Neural cell (in vitro differentiated cells): ENCODE measurements around the gene RPS15.
A peak's percentile ranks its signal among the peaks of the same experiment; 100 is the strongest.

Source experiments
- EP300 ChIP-seq: fragments of 450-650 bp; conservative IDR thresholded peaks from 2 replicates; pipeline ENCODE4 v1.6.1; 2014; ENCODE audit warnings: antibody characterized with exemption, mild to moderate bottlenecking, moderate library complexity; ENCODE audit not compliant: poor library complexity, severe bottlenecking
- TF ChIP-seq, protein P1 (sequence below): fragments of 450-650 bp; IDR thresholded peaks from 2 replicates; pipeline ENCODE4 v1.5.1; 2014; ENCODE audit warnings: antibody characterized with exemption, mild to moderate bottlenecking, moderate library complexity; ENCODE audit not compliant: poor library complexity, severe bottlenecking

- TF ChIP-seq, protein P1, sequence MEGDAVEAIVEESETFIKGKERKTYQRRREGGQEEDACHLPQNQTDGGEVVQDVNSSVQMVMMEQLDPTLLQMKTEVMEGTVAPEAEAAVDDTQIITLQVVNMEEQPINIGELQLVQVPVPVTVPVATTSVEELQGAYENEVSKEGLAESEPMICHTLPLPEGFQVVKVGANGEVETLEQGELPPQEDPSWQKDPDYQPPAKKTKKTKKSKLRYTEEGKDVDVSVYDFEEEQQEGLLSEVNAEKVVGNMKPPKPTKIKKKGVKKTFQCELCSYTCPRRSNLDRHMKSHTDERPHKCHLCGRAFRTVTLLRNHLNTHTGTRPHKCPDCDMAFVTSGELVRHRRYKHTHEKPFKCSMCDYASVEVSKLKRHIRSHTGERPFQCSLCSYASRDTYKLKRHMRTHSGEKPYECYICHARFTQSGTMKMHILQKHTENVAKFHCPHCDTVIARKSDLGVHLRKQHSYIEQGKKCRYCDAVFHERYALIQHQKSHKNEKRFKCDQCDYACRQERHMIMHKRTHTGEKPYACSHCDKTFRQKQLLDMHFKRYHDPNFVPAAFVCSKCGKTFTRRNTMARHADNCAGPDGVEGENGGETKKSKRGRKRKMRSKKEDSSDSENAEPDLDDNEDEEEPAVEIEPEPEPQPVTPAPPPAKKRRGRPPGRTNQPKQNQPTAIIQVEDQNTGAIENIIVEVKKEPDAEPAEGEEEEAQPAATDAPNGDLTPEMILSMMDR: no peak
- TF ChIP-seq EP300: peak; percentile 20
Observed at GRCh38 chr19:1478934-1479707, 40.9 kb downstream of the RPS15 start, which contains the start of gene C19orf25.
